ENCODE data around the gene TPD52L2.
A peak's percentile ranks its signal among the peaks of the same experiment; 100 is the strongest.

The TPD52L2 gene

DNA sequence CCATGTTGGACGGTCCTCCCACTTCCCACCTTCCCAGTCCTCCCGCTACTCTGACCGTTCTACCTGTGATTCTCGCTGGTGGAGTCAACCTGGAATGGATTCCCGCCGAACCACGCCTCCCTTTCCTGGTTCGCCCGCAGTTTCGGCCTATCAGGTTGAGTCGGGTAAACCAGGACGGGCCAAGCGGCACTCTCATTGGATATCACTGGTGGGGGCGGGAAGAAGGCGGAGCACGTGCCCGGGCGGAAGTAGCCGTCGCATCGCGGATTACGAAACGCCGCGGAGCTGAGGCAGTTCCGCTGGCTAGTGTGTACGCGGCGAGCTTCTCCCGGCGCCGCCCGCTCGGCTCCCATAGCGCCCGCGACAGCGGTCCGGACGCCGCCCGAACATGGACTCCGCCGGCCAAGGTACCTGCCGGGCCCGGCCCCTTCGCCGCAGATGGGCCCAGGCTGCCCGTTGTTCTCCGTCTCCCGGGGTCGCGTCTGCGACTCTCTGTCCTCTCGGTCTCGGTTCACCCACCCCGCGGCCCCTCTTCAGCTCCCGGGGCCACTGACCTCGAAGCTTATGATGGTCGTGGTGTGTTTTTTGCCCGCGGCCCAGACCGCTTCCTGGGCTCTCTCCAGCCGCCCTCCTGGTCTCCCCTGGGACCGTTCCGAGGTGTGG, at the start of gene TPD52L2:
Gene TPD52L2, plus strand, starts transcription at position 293 of the 663 bp plus-strand sequence. Its CDS starts 96 bp downstream, at position 389.
- peak; percentile 95 for DNase-seq (ENCODE audit: extremely low read depth in 1 of 2, low read depth in 1 of 2)

GRCh38 chr20:63815615-63816253, 49.3 kb upstream of the TPD52L2 start:
- no peak for DNase-seq (ENCODE audit: extremely low read depth in 1 of 2, low read depth in 1 of 2)

DNA sequence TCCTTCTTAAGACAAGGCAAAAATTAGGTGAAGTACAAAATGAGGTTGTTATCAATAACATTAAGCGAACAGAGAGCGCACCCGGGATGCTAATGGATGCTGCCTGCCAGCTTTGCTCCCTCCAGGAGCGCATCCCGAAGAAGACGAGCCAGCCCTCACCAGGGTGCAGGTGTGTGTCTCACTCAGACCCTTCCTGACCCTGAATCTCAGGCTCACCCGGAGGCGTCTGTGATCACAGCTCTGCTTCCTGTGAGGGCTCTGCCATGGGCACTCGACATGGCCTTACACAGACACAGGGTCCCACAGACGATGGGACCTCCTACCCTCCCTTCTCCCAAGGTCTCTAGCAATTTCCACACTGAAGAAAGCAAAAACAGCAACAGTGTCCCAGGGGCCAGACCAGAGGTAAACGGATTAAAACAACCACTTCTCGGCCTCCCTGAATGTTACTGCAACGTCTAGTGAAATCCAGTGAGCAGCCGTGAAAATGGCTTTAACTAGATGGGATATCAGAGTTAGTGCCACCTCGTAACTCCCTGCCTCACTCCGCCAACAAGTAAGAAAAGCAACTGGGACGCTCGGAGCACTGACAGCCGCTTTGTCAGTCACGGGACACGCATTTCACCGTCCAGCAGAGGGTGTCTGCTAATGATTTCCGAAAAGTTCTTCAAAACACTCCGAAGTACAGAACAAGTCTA, 45.7 kb upstream of the TPD52L2 start:
- no peak for DNase-seq (ENCODE audit: extremely low read depth in 1 of 2, low read depth in 1 of 2)

DNA sequence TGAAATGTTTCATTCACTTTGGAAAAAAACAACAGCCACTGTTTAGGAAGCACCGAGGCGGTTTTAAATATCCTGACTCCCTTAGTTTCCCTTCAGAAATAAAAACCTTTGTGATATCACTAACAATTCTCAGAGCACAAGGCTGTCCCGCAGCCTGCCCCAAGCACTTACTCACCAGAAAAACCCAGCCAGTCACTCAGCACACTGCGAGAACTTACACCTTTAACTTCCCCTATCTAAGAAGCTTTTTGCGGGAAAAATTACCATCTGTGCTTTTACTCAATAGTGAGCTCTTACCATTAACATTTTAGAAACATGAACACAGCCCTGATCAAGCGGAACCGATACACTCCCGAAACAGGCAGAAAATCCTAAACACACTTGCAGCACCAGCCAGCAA, 43.3 kb upstream of the TPD52L2 start:
- no peak for DNase-seq (ENCODE audit: extremely low read depth in 1 of 2, low read depth in 1 of 2)

- no peak for DNase-seq (ENCODE audit: extremely low read depth in 1 of 2, low read depth in 1 of 2)
Observed at GRCh38 chr20:63822276-63822696, 42.8 kb upstream of the TPD52L2 start.

GRCh38 chr20:63823691-63824311, 41.3 kb upstream of the TPD52L2 start:
- DNase-seq (ENCODE audit: extremely low read depth in 1 of 2, low read depth in 1 of 2), result no peak

DNA sequence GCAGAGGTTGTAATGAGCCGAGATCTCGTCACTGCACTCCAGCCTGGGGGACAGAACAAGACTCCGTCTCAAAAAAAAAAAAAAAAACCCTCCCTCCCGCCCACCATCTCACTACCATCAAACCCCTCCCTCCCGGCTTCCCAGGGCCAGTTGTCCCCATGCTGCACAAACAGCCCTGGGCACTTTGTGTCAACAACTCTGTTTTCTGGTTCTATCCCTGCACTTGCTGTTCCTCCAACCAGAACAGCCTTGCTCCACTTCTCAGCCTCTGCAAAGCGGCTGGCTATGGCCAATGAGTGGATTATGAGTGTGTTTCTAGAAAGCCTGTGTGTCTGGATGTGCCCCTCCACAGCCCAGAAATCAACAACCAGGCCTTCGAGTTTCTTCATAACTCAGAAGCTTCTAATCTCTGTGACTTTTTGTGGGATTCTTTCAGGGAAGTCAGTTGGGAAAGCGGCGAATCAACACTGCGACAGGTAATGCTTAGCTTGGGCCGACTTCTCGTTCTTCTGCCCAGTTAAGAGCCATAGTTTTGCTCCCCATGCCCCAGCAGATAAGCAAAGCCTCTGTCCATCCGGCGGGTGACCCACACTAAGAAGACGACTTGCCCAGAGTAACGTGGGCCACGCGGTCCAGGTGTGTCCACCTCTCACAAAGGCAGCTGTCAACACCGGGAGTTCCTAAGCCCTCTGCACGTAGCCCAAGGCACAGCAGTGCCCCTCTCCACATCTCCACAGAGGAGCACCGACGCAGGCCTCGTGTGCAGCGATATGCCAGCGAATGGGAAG, 39.5 kb upstream of the TPD52L2 start:
- no peak for DNase-seq (ENCODE audit: extremely low read depth in 1 of 2, low read depth in 1 of 2)

GRCh38 chr20:63826753-63827152, 38.3 kb upstream of the TPD52L2 start:
- DNase-seq (ENCODE audit: extremely low read depth in 1 of 2, low read depth in 1 of 2), result no peak

GRCh38 chr20:63828124-63828523, 36.9 kb upstream of the TPD52L2 start:
- DNase-seq (ENCODE audit: extremely low read depth in 1 of 2, low read depth in 1 of 2), result no peak

GRCh38 chr20:63828545-63828944, 36.5 kb upstream of the TPD52L2 start:
- DNase-seq (ENCODE audit: extremely low read depth in 1 of 2, low read depth in 1 of 2), result no peak

DNA sequence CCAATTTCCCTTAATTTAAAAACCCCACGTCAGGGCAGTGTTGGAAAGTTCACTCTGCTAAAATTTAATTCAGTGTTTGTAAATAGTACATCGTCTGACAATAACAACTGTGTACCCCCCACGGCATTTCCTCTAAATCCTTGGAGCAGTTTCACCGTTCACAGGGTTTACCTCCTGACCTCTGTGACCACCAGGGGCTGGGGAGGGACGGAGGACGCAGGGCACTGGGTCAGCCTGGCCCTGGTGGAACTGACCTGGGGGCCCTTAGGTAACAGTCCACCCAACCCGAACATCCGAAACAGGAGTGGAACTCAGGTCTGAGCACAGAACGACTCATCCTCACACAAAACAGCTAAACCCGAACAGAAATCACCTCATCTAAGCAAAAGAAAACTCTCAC, 36.1 kb upstream of the TPD52L2 start:
- no peak for DNase-seq (ENCODE audit: extremely low read depth in 1 of 2, low read depth in 1 of 2)

- DNase-seq (ENCODE audit: extremely low read depth in 1 of 2, low read depth in 1 of 2), result no peak
Observed at GRCh38 chr20:63829603-63829944, 35.5 kb upstream of the TPD52L2 start.

GRCh38 chr20:63829945-63830835, 34.9 kb upstream of the TPD52L2 start:
- no peak for DNase-seq (ENCODE audit: extremely low read depth in 1 of 2, low read depth in 1 of 2)

DNA sequence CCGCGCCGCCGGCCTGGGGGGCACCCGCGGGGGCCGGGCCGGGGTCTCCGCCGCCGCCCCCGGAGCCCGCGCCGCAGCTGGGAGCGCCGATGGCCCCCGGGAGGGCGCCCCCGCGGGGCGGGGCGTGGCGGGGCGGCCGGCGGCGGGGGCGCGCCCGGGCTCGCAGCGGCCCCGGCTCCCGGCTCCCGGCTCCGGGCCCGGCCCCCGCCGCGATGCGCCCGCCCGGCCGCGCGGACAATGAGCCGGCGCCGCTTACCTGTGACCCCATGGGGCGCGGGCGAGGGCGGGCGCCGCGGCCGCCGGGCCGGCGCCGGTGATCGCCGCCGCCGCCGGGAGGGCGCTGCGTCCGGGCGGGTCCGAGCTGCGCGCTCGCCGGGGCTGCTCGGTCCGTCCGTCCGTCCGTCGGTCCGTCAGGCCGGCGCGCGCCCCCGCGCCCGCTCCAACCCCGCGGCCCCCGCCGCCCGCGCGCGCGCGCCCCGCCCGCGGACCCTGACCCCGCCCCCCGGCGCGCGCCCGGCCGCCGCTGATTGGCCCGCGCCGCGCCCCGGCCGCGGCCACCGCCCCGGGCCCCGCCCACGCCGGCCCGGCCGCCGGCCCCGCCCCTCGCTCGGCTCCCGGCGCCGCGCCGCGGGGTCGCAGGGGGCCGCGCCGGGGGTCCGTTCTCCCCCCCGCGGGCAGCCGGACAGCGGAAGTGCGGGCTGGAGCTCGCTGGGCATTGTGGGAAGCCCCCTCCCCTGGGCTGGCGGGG, 34.1 kb upstream of the TPD52L2 start, which contains the start of gene ZBTB46:
Gene ZBTB46, minus strand, starts transcription at position 424 of the 748 bp plus-strand sequence. CDS start 40,507 bp downstream, outside the sequence.
- no peak for DNase-seq (ENCODE audit: extremely low read depth in 1 of 2, low read depth in 1 of 2)

GRCh38 chr20:63831646-63831992, 33.5 kb upstream of the TPD52L2 start:
- no peak for DNase-seq (ENCODE audit: extremely low read depth in 1 of 2, low read depth in 1 of 2)

DNA sequence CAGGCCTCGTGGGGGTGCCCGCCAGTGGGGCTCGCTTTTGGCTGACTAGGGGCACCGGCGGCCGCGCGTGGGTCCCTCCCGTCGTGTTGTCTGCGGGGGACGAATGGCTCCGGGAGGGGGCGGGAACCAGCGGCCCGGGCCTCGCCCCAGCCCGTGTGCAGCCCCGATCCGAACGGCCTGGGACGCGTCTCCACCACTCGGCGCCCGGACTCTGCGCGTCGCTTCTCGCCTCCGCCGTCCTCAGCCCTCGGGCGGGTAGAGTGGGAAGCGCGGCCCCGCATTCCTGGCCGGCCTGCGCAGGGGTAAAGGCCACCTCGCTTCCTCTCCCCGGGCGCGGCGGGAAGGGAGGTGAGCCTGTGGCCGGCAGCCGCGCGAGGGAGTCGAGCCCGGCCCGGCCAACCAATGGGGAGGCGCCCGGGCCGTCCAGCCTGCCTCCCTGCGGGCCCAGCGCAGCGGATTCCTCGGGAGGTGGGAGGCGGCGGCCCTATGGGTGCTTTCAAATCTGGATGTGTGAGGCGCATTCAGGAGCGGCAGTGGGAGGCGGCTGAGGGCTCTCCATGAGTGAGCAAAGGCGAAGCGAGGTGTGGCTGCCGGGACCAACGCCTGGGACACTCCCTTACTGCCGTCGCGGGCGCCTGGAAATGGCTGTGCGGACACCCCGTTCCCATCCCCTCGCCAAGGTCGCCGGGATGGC, 32.9 kb upstream of the TPD52L2 start:
- DNase-seq (ENCODE audit: extremely low read depth in 1 of 2, low read depth in 1 of 2), result no peak

GRCh38 chr20:63833776-63834490, 31.1 kb upstream of the TPD52L2 start:
- DNase-seq (ENCODE audit: extremely low read depth in 1 of 2, low read depth in 1 of 2), result no peak

DNA sequence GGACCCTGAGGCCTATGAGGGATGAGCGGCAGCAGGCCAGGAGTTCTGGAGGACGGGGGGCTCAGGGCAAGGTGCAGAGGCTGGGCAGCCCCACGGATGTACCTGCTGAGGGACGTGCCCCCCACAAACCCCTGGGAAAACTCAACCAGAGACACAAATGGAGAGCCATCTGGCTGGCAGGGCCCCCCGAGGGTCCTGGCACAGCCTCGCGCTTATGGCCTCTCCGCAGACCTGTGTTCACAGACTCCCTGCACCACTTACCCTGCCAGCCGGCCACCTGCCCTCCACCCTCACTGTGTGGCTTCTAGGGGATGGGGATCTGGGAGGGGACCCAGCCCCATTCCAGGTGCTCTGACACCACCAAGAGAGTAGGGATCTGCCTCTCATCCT, 30.6 kb upstream of the TPD52L2 start:
- no peak for DNase-seq (ENCODE audit: extremely low read depth in 1 of 2, low read depth in 1 of 2)

All from activated CD8-positive, alpha-beta memory T cell treated with anti-CD3 and anti-CD28 coated beads for 1 hour (primary cell).